Activated CD8-positive, alpha-beta T cell treated with anti-CD3 and anti-CD28 coated beads for 36 hours (primary cell): ENCODE results near the gene SPATA19. TPM values are rescaled to one million over a fixed set of nuclear protein-coding genes. Genes with fewer than 3 reads are reported as not detected.
"Not testable (repeated sequence)": the region's sequence is repeated elsewhere in the genome, so short reads cannot be mapped to it uniquely, and the experiment has no call there.

Experiments used
- ATAC-seq: fragments of 200-7000 bp; cut with Tn5 transposase; one replicate; pipeline ENCODE4 v1.10.0; 2021; ENCODE audit warnings: mild to moderate bottlenecking, moderate library complexity
- CTCF ChIA-PET: fragments of 350-600 bp; sonication (Branson Sonifier 250); formaldehyde crosslinking; loops from one replicate; lab custom pipeline; 2021; ENCODE audit warnings: antibody characterized with exemption; lab: Charles Lee
- POLR2A ChIA-PET: fragments of 350-600 bp; sonication (Branson Sonifier 250); formaldehyde crosslinking; loops from one replicate; lab custom pipeline; 2021; ENCODE audit warnings: antibody characterized with exemption; lab: Charles Lee
- DNase-seq: peaks from one replicate; pipeline ENCODE4 v3.0.0-alpha.2; 2020
- H3K27ac Mint-ChIP-seq: one replicate; pipeline ENCODE4 v1.8.0; 2021; ENCODE audit warnings: mild to moderate bottlenecking, mixed read lengths
- H3K27me3 Mint-ChIP-seq: one replicate; pipeline ENCODE4 v1.8.0; 2021; ENCODE audit warnings: mixed read lengths
- H3K36me3 Mint-ChIP-seq: one replicate; pipeline ENCODE4 v1.8.0; 2021; ENCODE audit warnings: low read depth, mixed read lengths
- H3K4me1 Mint-ChIP-seq: one replicate; pipeline ENCODE4 v1.8.0; 2021; ENCODE audit warnings: low read depth, mixed read lengths
- H3K4me3 Mint-ChIP-seq: one replicate; pipeline ENCODE4 v1.8.0; 2021; ENCODE audit warnings: mild to moderate bottlenecking, moderate library complexity, mixed read lengths
- H3K9me3 Mint-ChIP-seq: one replicate; pipeline ENCODE4 v1.8.0; 2021; ENCODE audit warnings: mixed read lengths
- CTCF ChIP-seq: fragments of 200-600 bp; IDR thresholded peaks from one replicate; pipeline ENCODE4 v1.8.0; 2022; ENCODE audit warnings: antibody characterized with exemption, mild to moderate bottlenecking
- intact Hi-C: fragments of 100-400 bp; cut with micrococcal nuclease; formaldehyde crosslinking; loops from one replicate; pipeline ENCODE4 v1.10.0; 2022
- total RNA-seq, 2 experiments: library from RNA; stranded (reverse); gene quantifications; one replicate each; pipeline ENCODE4 v1.2.3, GENCODE V29; 2021

SPATA19 gene
- total RNA-seq, 2 experiments from 2014 or later: not detected

GRCh38 chr11:133867456-133867855 is 22.1 kb upstream of the SPATA19 start:
- ChIA-PET CTCF (no interaction called here), POLR2A (no interaction called here)
- no peak for TF ChIP-seq CTCF
- intact Hi-C loops: no loop called here
- no peak for DNase-seq
- no peak for ATAC-seq
- Mint-ChIP-seq H3K27me3 (peaks cover 6% of the 10 kb centered on the region), H3K9me3 (no peaks in the 10 kb centered on the region), H3K4me3 (no peak overlapping the region), H3K36me3 (no peaks in the 10 kb centered on the region), H3K27ac (no peak overlapping the region), H3K4me1 (no peaks in the 10 kb centered on the region)

GRCh38 chr11:133865466-133865865 is 20.2 kb upstream of the SPATA19 start:
- no peaks in the 10 kb centered on the region for H3K36me3 Mint-ChIP-seq
- intact Hi-C loops: no loop called here
- no peak overlapping the region for H3K27ac Mint-ChIP-seq
- no peaks in the 10 kb centered on the region for H3K4me1 Mint-ChIP-seq
- no peak for TF ChIP-seq CTCF
- no peak overlapping the region for H3K4me3 Mint-ChIP-seq
- ATAC-seq (no peak), DNase-seq (no peak)
- CTCF ChIA-PET: no interaction called here
- peaks cover 7% of the 10 kb centered on the region for H3K27me3 Mint-ChIP-seq
- no peaks in the 10 kb centered on the region for H3K9me3 Mint-ChIP-seq
- POLR2A ChIA-PET: no interaction called here

- no peak for ATAC-seq
- intact Hi-C loops: no loop called here
- ChIA-PET POLR2A (no interaction called here), CTCF (no interaction called here)
- Mint-ChIP-seq H3K9me3 (no peaks in the 10 kb centered on the region), H3K4me3 (no peak overlapping the region), H3K27me3 (peaks cover 9% of the 10 kb centered on the region), H3K27ac (no peak overlapping the region), H3K4me1 (no peaks in the 10 kb centered on the region), H3K36me3 (no peaks in the 10 kb centered on the region)
- DNase-seq: no peak
- TF ChIP-seq CTCF: no peak
Observed at GRCh38 chr11:133864756-133865155, 19.4 kb upstream of the SPATA19 start.

- intact Hi-C loops: no loop called here
- Mint-ChIP-seq H3K36me3 (no peaks in the 10 kb centered on the region), H3K4me1 (no peaks in the 10 kb centered on the region), H3K27ac (no peak overlapping the region), H3K9me3 (no peaks in the 10 kb centered on the region), H3K27me3 (peaks cover 22% of the 10 kb centered on the region), H3K4me3 (no peak overlapping the region)
- no peak for TF ChIP-seq CTCF
- DNase-seq (no peak), ATAC-seq (no peak)
- POLR2A ChIA-PET: no interaction called here
- CTCF ChIA-PET: no interaction called here
Observed at GRCh38 chr11:133860151-133860550, 14.8 kb upstream of the SPATA19 start.

- H3K4me3 Mint-ChIP-seq, intact Hi-C loops, POLR2A ChIA-PET, ATAC-seq, H3K4me1 Mint-ChIP-seq, H3K27ac Mint-ChIP-seq, CTCF ChIA-PET, H3K36me3 Mint-ChIP-seq, H3K9me3 Mint-ChIP-seq, DNase-seq: not testable (repeated sequence)
- H3K27me3 Mint-ChIP-seq: peaks cover 31% of the 10 kb centered on the region
Observed at GRCh38 chr11:133854330-133854960, 9.1 kb upstream of the SPATA19 start.
